GM12875 (cell line): Measurements from ENCODE around the gene KBTBD3.

Source experiments
- H3K4me3 ChIP-seq: one replicate; pipeline ENCODE4 v1.5.1; 2011; ENCODE audit warnings: low read depth, low read length, control low read depth
- CTCF ChIP-seq: IDR thresholded peaks from 2 replicates; pipeline ENCODE4 v1.5.1; 2011; ENCODE audit warnings: low read depth, mild to moderate bottlenecking, control low read depth, inconsistent platforms, low read length, moderate library complexity, borderline replicate concordance; ENCODE audit not compliant: insufficient read depth

KBTBD3 gene

GRCh38 chr11:106076919-106077608 lies at the start of gene KBTBD3:
Gene KBTBD3, minus strand, starts transcription at chr11:106077347. Its CDS starts 18,250 bp downstream, at chr11:106059097.
- H3K4me3 ChIP-seq: peak within 1 kb of the TSS; percentile 92
- peak; percentile 59 for TF ChIP-seq CTCF

DNA sequence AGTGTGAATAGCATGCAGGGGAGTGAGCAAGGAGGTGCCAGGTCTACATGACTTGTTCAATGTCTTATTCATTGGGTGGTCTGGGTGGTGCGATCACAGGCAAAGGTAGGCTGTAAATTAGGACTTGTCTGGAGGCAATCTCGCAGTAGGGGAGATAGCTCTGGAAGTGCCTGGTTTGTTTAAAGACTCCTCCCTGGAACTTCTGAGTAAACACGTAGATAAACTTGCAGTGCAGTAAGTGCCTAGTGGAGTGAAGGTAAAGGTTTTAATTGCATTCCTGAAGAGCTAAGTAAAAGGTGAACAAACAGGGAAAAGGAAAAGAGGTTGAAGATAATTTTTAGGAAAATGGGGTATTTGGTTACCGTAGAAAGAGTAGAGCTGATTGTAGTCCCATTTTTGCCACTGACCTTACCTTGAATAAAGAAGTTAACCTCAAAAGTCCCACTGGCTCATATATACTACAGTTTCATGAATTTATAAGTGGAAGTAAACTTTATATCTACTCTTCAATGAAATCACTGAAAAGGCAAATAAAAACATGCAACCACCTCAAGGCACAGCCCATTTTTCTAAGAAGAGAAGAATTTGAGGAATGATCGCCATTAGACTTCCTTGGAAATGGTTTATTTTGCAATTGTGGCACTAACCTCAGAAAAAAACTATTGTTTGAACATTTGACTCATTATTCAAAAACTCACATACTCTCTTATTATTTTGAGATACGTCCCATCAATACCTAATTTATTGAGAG lies 44.6 kb upstream of the KBTBD3 start:
- H3K4me3 ChIP-seq: no peak overlapping the region
- TF ChIP-seq CTCF: no peak

- TF ChIP-seq CTCF: no peak
- H3K4me3 ChIP-seq: no peak overlapping the region
Measured at GRCh38 chr11:106105986-106106385, 28.8 kb upstream of the KBTBD3 start.

GRCh38 chr11:106101819-106102218 lies 24.7 kb upstream of the KBTBD3 start:
- TF ChIP-seq CTCF: no peak
- H3K4me3 ChIP-seq: no peak overlapping the region

- H3K4me3 ChIP-seq: no peak overlapping the region
- no peak for TF ChIP-seq CTCF
Measured at GRCh38 chr11:106101370-106101769, 24.2 kb upstream of the KBTBD3 start.

DNA sequence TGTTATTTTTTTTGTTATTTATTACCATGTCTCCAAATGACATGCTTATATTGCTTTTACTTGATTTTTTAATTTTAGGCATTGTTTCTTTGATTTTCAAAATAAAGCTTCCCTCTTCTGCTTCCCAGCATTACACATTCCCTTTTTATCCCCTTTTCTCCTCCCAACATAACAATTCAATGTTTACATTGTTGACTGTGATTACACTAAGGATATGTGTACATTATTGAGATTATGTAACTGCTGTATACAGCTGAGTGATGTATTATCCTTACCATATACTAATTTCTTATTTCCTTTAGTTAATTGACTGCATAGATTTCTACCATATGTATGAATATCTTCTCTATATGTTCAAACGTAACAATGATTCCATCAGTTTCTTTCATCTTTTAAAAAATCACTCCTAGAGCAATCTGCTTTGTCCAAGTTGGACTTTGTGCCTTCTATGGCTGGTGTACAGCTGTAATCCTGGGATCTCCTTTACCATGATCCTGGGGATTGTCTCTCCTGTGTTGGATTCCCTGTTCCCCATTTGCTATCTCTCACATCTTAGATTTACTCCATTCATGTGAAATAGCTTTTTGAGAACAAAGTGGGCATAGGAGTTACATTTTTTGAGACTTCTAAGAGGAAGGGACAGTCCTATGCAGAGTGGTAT lies 21.9 kb upstream of the KBTBD3 start:
- H3K4me3 ChIP-seq: no peak overlapping the region
- no peak for TF ChIP-seq CTCF
